HG02973 (cell line): ENCODE measurements around the gene INSL3.
"Not testable (repeated sequence)": the region's sequence is repeated elsewhere in the genome, so short reads cannot be mapped to it uniquely, and the experiment has no call there.

Source experiments
- ATAC-seq: cut with Tn5 transposase; IDR thresholded peaks from one replicate; pipeline ENCODE4 v1.9.1; 2021; ENCODE audit warnings: moderate library complexity; ENCODE audit not compliant: unreplicated experiment

The INSL3 gene

DNA sequence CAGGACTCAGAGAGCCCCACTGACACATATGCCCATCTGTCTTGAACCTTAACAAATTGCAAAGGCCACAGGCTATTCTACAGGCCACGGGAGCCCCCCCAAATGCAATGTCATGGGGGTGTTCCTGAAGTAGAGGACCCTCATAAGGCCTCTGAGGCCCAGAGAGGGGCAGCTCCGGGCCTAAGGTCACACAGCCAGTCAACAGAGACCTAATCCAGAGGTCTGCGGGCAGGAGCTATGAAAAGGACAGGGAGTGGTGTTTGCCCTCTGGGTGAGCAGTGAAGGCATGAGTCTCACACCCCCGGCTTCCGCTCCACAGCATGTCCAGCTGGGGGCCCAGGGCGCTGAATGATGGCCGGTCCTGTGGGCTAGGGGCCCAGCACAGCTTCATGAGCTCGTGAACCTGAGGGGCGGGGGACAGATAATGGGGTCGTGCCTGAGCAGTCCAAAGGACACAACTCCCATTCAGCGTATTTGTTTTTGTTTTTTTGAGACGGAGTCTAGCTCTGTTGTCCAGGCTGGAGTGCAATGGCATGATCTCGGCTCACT is 5.3 kb upstream of the INSL3 start:
- ATAC-seq: no peak

- no peak for ATAC-seq
These were observed 3.0 kb upstream of the INSL3 start for GRCh38 chr19:17824339-17824738.

- ATAC-seq: no peak
These were observed 3.5 kb downstream of the INSL3 start for GRCh38 chr19:17817668-17818363.

GRCh38 chr19:17812099-17812498 is 9.2 kb downstream of the INSL3 start:
- ATAC-seq: no peak

DNA sequence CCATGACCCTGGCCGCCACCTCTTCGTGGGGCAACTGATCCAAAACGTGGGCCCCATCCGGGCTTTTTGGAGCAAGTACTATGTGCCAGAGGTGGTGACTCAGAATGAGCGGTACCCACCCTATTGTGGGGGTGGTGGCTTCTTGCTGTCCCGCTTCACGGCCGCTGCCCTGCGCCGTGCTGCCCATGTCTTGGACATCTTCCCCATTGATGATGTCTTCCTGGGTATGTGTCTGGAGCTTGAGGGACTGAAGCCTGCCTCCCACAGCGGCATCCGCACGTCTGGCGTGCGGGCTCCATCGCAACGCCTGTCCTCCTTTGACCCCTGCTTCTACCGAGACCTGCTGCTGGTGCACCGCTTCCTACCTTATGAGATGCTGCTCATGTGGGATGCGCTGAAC is 9.6 kb downstream of the INSL3 start:
- ATAC-seq: no peak

DNA sequence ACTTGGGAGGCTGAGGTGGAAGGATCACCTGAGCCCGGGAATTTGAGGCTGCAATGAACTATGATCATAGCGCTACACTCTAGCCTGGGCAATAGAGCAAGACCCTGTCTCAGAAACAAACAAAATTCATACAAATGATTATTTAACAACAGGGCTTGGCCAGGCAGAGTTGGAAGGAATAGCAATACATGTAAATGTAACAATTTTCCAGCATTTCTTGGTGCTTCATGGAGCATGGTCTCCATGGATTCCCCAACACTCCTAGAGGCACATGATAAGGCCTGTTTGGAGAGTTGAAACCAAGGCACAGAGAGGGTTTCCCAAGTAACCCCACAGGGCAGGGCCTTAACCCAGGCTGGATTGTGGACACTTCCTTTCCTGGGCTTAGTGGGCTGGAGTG is 10.2 kb downstream of the INSL3 start:
- ATAC-seq: no peak

DNA sequence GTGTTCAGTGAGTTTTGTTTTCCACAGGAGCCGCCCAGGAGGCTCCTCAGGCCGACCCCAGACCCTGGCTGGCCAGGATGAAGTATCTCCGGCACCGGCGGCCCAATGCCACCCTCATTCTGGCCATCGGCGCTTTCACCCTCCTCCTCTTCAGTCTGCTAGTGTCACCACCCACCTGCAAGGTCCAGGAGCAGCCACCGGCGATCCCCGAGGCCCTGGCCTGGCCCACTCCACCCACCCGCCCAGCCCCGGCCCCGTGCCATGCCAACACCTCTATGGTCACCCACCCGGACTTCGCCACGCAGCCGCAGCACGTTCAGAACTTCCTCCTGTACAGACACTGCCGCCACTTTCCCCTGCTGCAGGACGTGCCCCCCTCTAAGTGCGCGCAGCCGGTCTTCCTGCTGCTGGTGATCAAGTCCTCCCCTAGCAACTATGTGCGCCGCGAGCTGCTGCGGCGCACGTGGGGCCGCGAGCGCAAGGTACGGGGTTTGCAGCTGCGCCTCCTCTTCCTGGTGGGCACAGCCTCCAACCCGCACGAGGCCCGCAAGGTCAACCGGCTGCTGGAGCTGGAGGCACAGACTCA is 13.5 kb downstream of the INSL3 start:
- ATAC-seq: no peak

- ATAC-seq: no peak
These were observed 14.4 kb downstream of the INSL3 start for GRCh38 chr19:17806945-17807344.

DNA sequence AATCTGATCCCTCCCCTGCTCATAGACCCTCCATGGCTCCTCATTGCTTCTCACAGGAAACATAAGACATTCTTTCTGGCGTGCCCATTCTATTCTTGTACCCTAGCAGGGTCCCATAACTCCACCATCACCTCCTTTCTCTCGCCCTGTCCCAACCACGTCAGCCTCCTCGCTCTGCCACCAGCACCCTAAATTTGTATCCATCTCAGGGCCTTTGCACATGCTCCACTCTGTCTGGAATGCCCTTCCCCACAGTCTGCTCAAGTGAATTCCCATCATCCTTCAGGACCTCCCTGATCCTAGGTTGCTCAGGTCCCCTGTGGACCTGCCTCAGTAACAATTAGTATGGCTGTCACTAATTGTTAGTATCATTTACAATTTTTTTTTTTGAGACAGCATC is 15.9 kb downstream of the INSL3 start:
- no peak for ATAC-seq

- ATAC-seq: no peak
These were observed 17.9 kb downstream of the INSL3 start for GRCh38 chr19:17803264-17803896.

GRCh38 chr19:17802137-17802858 is 19.0 kb downstream of the INSL3 start:
- ATAC-seq: no peak

DNA sequence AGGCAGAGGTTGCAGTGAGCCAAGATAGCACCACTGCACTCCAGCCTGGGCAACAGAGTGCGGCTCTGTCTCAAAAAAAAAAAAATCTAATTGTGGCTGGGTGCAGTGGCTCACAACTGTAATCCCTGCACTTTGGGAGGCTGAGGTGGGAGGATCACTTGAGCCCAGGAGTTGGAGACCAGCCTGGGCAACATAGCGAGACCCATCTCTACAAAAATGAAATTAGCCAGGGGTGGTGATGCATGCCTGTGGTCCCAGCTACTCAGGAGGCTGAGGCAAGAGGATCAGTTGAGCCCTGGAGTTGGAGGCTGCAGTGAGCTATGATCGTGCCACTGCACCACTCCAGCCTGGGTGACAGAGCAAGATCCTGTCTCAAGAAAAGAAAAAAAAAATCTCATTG is 22.7 kb downstream of the INSL3 start:
- not testable (repeated sequence) for ATAC-seq

- no peak for ATAC-seq
These were observed 23.7 kb downstream of the INSL3 start for GRCh38 chr19:17797424-17798201.

- no peak for ATAC-seq
These were observed 24.4 kb downstream of the INSL3 start for GRCh38 chr19:17796838-17797423.

DNA sequence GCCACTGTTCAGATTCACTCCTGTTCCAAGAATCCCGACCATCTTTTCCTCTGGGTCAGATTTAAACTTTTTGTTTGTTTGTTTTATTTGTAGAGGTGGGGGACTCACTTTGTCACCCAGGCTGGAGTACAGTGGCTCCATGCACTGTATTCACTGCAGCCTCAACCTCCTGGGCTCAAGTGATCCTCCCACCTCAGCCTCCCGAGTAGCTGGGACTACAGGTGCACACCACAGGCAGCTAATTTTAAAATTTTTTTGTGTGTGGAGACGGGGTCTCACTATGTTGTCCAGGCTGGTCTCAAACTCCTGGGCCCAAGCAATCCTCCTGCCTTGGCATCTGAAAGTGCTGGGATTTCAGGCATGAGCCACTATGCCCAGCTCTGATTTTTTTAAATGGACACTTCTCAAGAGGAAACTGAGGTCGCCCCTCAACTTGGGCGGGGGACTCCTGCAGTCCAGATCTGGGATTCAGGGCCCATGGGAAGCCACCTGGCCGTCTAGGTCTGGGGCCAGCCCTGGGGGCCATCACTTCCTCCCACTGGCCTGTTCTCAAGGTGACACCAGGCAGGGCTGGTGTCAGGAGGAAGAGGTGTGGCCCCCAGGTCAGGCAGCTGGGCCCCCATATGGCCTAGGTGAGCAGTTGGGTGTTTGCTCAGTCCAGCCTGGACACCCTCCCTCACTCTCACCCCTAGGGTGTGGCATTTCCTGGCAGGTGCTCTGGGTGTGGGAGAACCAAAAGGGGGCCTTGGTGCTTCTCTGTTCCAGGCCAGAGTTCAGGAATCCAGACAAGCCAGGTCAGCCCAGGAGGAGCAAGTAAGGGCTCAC is 25.1 kb downstream of the INSL3 start:
- ATAC-seq: no peak

DNA sequence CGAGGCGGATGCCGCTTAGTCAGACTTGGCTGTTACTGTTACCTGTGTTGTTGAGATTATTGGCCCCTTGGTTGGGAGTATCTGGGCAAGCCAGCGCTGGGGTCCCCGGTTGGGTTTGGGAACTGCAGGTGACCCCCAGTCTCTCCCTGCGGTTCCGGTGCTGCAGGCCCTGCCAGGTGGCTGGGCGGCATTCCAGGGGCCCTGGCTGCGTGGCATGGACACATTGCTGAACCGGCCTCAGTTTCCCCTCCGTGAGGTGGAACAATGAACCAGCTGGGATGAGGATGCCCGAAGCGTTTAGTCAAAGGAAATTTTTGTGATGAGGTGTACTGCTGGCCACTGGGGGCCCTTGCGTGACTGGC is 25.8 kb downstream of the INSL3 start:
- no peak for ATAC-seq

DNA sequence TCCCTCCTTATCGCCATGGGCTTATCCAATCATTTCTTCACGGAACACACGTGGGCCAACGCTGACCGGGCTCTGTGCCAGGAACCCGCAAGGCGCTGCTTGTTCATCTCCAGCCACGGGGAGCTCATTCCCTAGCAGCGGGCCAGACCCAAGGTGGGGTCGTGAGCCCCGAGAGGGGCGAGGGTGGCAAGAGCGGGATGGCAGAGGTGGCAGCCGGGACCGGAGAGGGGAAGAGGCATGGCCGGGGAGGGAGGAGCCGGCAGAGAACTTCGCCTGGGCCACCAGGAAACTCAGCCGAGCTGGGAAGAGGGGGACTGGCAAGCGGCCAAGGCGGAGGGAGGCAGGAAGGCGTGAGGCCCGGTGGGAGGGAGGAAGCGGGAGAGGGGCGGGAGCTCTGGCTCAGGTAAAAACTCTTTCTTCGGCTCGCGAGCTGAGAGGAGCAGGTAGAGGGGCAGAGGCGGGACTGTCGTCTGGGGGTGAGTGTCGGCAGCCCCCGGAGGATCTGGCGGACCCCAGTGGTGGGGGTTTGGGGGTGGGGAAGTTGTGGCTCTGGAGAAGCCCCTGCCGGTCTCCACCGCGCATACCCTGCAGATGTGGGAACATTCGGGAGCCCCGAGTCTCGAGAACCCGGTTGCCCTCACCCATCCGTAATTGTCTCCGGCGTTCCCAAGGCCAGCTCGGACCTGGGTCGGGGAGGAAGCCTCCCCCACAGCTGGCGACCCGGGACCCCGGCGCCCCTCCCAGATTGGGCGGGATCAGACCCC is 26.4 kb downstream of the INSL3 start, which contains the start of gene B3GNT3:
Gene B3GNT3 (plus strand): TSS at position 408 of the 764 bp plus-strand sequence. CDS start 12,670 bp downstream, outside the sequence.
- no peak for ATAC-seq

DNA sequence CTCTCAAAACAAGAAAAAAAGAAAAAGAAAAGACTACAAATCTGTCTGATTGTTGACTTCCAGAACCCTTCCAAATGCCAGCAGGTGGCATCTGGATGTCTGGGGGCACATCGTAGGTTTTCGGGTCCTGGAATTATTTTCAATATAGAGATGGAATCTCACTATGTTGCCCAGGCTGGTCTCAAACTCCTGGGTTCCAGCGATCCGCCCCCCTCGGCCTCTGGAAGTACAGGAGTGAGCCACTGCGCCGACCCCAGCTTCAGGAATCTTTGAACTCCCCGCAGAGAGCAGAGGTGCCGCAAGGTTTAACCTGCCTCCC is 26.9 kb downstream of the INSL3 start:
- no peak for ATAC-seq
